Hematopoietic multipotent progenitor cell treated with erythropoietin and hydrocortisone succinate and interleukin-3 and kit ligand, for 8 days (in vitro differentiated cells): ENCODE results near the gene OR5K1.

Source experiments
- DNase-seq: peaks from one replicate; pipeline ENCODE4 v3.0.0-alpha.2; 2015

The OR5K1 gene

GRCh38 chr3:98518816-98519215 lies 55.8 kb downstream of the OR5K1 start:
- DNase-seq, result no peak

- no peak for DNase-seq
These were observed 56.4 kb downstream of the OR5K1 start for GRCh38 chr3:98519351-98519750.

GRCh38 chr3:98521897-98522543 lies 59.0 kb downstream of the OR5K1 start:
- DNase-seq, result peak; percentile 66
